ENCODE data around the gene AKT2. TPM values are rescaled to one million over a fixed set of nuclear protein-coding genes. Genes with fewer than 3 reads are reported as not detected.

The AKT2 gene
- total and polyA plus RNA-seq, 2 of the 8 experiments (the other 6 are each of a cell fraction or from before 2014, with no cell fraction given), result 151 to 183 TPM

DNA sequence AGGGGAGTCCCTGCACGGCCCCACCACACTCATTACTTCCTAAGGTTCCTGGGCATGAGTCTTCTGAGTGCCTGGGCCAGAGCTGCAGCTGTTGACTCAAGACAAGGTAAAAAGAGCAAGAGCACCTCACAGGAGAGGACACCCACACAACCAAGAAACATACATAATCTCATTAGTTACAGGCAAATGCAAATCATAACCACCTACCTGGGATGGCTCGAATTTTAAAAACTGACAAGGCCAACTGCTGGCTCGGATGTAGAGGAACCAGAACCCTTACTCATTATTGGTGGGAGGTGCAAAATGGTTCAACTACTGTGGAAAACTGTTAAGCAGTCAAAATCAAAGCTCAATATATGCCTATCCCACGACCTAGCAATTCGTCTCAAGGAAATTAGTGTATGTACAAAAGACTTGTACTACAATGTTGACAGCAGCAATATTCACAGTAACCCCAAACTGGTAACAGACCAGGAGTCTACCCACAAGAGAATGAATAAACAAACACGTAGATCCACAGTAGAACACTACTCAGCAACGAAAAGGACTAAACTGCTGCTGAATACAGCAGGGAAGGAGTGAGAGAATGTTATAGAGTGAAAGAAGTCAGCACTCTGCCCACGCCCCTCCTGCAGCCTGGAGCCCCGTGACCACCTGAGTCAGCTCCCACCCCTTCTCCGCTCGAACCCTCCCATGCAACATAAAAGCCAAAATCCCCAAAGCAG lies 15.8 kb downstream of the AKT2 start:
- WGBS, 2 experiments (ENCODE audit: extremely low coverage in 1 of 2, insufficient coverage in 1 of 2, insufficient read length in 1 of 2, insufficient replicate concordance in 2 of 2, low coverage in 1 of 2, low lambda C conversion rate in 2 of 2, missing lambda C conversion rate in 1 of 2), result 93% methylated on average over 11 of the region's 11 CpGs; no CpG with 5 or more reads in 1 of the 2 experiments
- H3K9ac ChIP-seq (replicated peaks in 1 of 4; ENCODE audit: extremely low read depth in 1 of 4, low read depth in 3 of 4, low read length in 3 of 4), result no peak overlapping the region
- H4K20me1 ChIP-seq (replicated peaks in 1 of 2; ENCODE audit: control insufficient read depth in 1 of 2, insufficient read depth in 2 of 2, low read length in 2 of 2), result peaks cover 2 to 27% of the 10 kb centered on the region in 2 experiments
- no peak overlapping the region for H2AFZ ChIP-seq (ENCODE audit: low read length)
- no peak overlapping the region for H2BK12ac ChIP-seq (ENCODE audit: low read depth, low read length)
- no peak for FAIRE-seq
- H4K5ac ChIP-seq (ENCODE audit: insufficient read length, low read depth, low read length), result no peak overlapping the region
- H3K4me1 ChIP-seq (replicated peaks in 1 of 4; ENCODE audit: control insufficient read depth in 3 of 4, insufficient read depth in 4 of 4, low read length in 3 of 4), result peaks cover 0 to 7% (median 2%) of the 10 kb centered on the region in 4 experiments; a peak in 4 of 7 replicates
- no peak overlapping the region for H3K4me2 ChIP-seq (ENCODE audit: insufficient read depth in 1 of 2, low read depth in 2 of 2, low read length in 2 of 2)
- no peak overlapping the region for H2BK15ac ChIP-seq (ENCODE audit: low read length)
- DNase-seq (ENCODE audit: low read depth in 1 of 2, low spot score in 2 of 2), result no peak
- H4K91ac ChIP-seq (replicated peaks; ENCODE audit: insufficient read length, low read length), result no peak overlapping the region
- H3K23me2 ChIP-seq (ENCODE audit: low read depth, low read length), result no peaks in the 10 kb centered on the region; the same call in 1 of the 2 replicates
- ChIA-PET CTCF (ENCODE audit: partially characterized antibody) (interaction anchor here (0.9 to 2.6 kb wide), 12 partner anchors 9 to 149 kb away, joined by 3 to 13 read pairs (median 4); no protein-coding TSS in a partner anchor), POLR2A (ENCODE audit: partially characterized antibody) (interaction anchor here (1.1 to 3.6 kb wide), 5 partner anchors 9 to 134 kb away, joined by 3 to 17 read pairs (median 4); no protein-coding TSS in a partner anchor)
- H3K4ac ChIP-seq (replicated peaks; ENCODE audit: insufficient read length, low read depth, low read length), result no peak overlapping the region
- H3K14ac ChIP-seq (ENCODE audit: insufficient read length), result no peak overlapping the region
- H3K4me3 ChIP-seq (ENCODE audit: extremely low read depth in 1 of 4, insufficient read depth in 2 of 4, low read depth in 3 of 4, low read length in 4 of 4), result no peak overlapping the region
- H2BK20ac ChIP-seq (ENCODE audit: low read length), result no peak overlapping the region
- H4K8ac ChIP-seq (ENCODE audit: extremely low read depth, insufficient read depth, low read length), result no peak overlapping the region
- H2AK5ac ChIP-seq (ENCODE audit: low read depth, low read length), result no peak overlapping the region
- H3K18ac ChIP-seq (ENCODE audit: extremely low read depth, low read length), result no peak overlapping the region
- no peak overlapping the region for H3K27ac ChIP-seq (ENCODE audit: low read depth, low read length)
- H3K27me3 ChIP-seq (replicated peaks in 1 of 4; ENCODE audit: control insufficient read depth in 3 of 4, extremely low read depth in 1 of 4, insufficient read depth in 3 of 4, low read length in 3 of 4), result no peaks in the 10 kb centered on the region
- peaks cover 0 to 5% (median 0%) of the 10 kb centered on the region in 4 experiments; a peak in 1 of 8 replicates for H3K36me3 ChIP-seq (ENCODE audit: control insufficient read depth in 2 of 4, insufficient read depth in 4 of 4, low read length in 3 of 4)
- no peaks in the 10 kb centered on the region for H3K9me3 ChIP-seq (ENCODE audit: insufficient read depth in 2 of 2, low read depth in 1 of 2, low read length in 1 of 2)
- H3K23ac ChIP-seq (ENCODE audit: insufficient read length), result no peak overlapping the region
- no peak overlapping the region for H2BK120ac ChIP-seq (replicated peaks; ENCODE audit: low read depth, low read length)
- TF ChIP-seq TEAD4 (IDR thresholded peaks at IDR 0.05; ENCODE audit: low read depth, low read length) (no peak), TCF12 (IDR thresholded peaks at IDR 0.05; ENCODE audit: low read depth, low read length) (no peak), JUND (IDR thresholded peaks at IDR 0.05; ENCODE audit: low read length) (no peak)
- TF ChIP-seq, protein P1, sequence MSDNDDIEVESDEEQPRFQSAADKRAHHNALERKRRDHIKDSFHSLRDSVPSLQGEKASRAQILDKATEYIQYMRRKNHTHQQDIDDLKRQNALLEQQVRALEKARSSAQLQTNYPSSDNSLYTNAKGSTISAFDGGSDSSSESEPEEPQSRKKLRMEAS (IDR thresholded peaks at IDR 0.05), result no peak
- H3K79me2 ChIP-seq (ENCODE audit: control insufficient read depth in 1 of 2, insufficient read depth in 2 of 2, low read length in 2 of 2), result peaks cover 0 to 46% of the 10 kb centered on the region in 2 experiments; a peak in 2 of 4 replicates
- H3K79me1 ChIP-seq (ENCODE audit: low read depth, low read length), result peaks cover 24% of the 10 kb centered on the region
- H3K56ac ChIP-seq (replicated peaks; ENCODE audit: insufficient read length, low read depth, low read length), result no peak overlapping the region
- no peak overlapping the region for H2BK5ac ChIP-seq (ENCODE audit: low read depth, low read length)

Data from H1 (cell line).